ENCODE measurements around the gene PAPOLG.
"Not testable (repeated sequence)": the region's sequence is repeated elsewhere in the genome, so short reads cannot be mapped to it uniquely, and the experiment has no call there.

DNA sequence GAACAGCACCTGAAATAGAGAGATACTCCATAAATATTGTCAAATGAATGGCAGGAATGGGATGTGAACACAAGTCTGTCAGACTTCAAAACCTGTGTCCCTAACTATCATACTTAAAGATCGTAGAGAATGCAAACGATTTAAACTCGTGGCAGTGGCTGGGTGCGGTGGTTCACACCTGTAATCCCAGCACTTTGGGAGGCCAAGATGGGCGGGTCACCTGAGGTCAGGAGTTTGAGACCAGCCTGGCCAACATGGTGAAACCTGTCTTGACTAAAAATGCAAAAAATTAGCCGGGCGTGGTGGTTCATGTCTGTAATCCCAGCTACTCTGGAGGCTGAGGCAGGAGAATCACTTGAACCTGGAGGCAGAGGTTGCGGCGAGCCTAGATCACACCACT, 61.1 kb downstream of the PAPOLG start:
- TF ChIP-seq EP300 (IDR thresholded peaks at IDR 0.05), result not testable (repeated sequence)
- TF ChIP-seq, protein P1, sequence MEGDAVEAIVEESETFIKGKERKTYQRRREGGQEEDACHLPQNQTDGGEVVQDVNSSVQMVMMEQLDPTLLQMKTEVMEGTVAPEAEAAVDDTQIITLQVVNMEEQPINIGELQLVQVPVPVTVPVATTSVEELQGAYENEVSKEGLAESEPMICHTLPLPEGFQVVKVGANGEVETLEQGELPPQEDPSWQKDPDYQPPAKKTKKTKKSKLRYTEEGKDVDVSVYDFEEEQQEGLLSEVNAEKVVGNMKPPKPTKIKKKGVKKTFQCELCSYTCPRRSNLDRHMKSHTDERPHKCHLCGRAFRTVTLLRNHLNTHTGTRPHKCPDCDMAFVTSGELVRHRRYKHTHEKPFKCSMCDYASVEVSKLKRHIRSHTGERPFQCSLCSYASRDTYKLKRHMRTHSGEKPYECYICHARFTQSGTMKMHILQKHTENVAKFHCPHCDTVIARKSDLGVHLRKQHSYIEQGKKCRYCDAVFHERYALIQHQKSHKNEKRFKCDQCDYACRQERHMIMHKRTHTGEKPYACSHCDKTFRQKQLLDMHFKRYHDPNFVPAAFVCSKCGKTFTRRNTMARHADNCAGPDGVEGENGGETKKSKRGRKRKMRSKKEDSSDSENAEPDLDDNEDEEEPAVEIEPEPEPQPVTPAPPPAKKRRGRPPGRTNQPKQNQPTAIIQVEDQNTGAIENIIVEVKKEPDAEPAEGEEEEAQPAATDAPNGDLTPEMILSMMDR (IDR thresholded peaks at IDR 0.05), result not testable (repeated sequence)
